ENCODE measurements around the gene TRUB1. TPM values are rescaled to one million over a fixed set of nuclear protein-coding genes. Genes with fewer than 3 reads are reported as not detected.

The TRUB1 gene
- total and polyA plus RNA-seq, 2 of the 4 experiments (the other 2 are of a cell fraction) = 9.1 to 17.9 TPM

GRCh38 chr10:114990586-114990985 lies 52.6 kb downstream of the TRUB1 start:
- no peak overlapping the region for H3K23ac ChIP-seq (ENCODE audit: low read depth, low read length)
- H2AK9ac ChIP-seq (replicated peaks; ENCODE audit: low read depth, low read length, poor library complexity) = no peak overlapping the region
- H4K8ac ChIP-seq (ENCODE audit: low read depth in 2 of 2, low read length in 2 of 2) = no peak overlapping the region
- H3K4me3 ChIP-seq (ENCODE audit: insufficient read depth, low read depth, low read length) = no peak overlapping the region
- WGBS, 2 experiments (ENCODE audit: extremely low coverage in 2 of 2, insufficient read length in 1 of 2) = 100% methylated on average over 2 of the region's 3 CpGs; no CpG with 5 or more reads in 1 of the 2 experiments
- H2AFZ ChIP-seq (replicated peaks; ENCODE audit: low read length, poor library complexity) = no peak overlapping the region
- H3K9ac ChIP-seq (ENCODE audit: low read depth, low read length) = no peak overlapping the region
- no peak overlapping the region for H2BK20ac ChIP-seq (ENCODE audit: low read depth, low read length)
- no peak overlapping the region for H2AK5ac ChIP-seq (ENCODE audit: low read depth, low read length)
- no peaks in the 10 kb centered on the region for H4K20me1 ChIP-seq (ENCODE audit: insufficient read depth, low read length)
- H3K4ac ChIP-seq (ENCODE audit: low read depth, low read length) = no peak overlapping the region
- peaks cover 0 to 3% of the 10 kb centered on the region in 2 experiments; a peak in 1 of 4 replicates for H3K79me1 ChIP-seq (ENCODE audit: low read depth in 1 of 2, low read length in 2 of 2)
- H2BK5ac ChIP-seq (ENCODE audit: low read depth, low read length, poor library complexity, severe bottlenecking) = no peak overlapping the region
- H3K18ac ChIP-seq (ENCODE audit: low read depth, low read length) = no peak overlapping the region
- no peak overlapping the region for H4K91ac ChIP-seq (ENCODE audit: insufficient read depth, low read depth, low read length)
- H2BK15ac ChIP-seq (ENCODE audit: low read depth, low read length) = no peak overlapping the region
- in situ Hi-C loops (cut with MboI; ENCODE audit: low sequenced_read_pairs) = no loop called here
- no peaks in the 10 kb centered on the region for H3K36me3 ChIP-seq (ENCODE audit: control insufficient read depth, insufficient read depth, low read length)
- CTCF ChIA-PET = no interaction called here
- DNase-seq = no peak
- no peak overlapping the region for H3K14ac ChIP-seq (replicated peaks; ENCODE audit: low read depth, low read length)
- H3K56ac ChIP-seq (ENCODE audit: extremely low read depth, insufficient read depth, low read length) = no peak overlapping the region
- intact Hi-C loops (cut with micrococcal nuclease) = loop anchor here (10.0 kb wide), 1 partner anchor 116 kb away; no protein-coding TSS in a partner anchor
- H3K27me3 ChIP-seq (ENCODE audit: control insufficient read depth, insufficient read depth, low read length) = no peaks in the 10 kb centered on the region
- H3K4me2 ChIP-seq (ENCODE audit: low read depth, low read length) = no peak overlapping the region
- peaks cover 4% of the 10 kb centered on the region for H3K9me1 ChIP-seq (ENCODE audit: insufficient read depth, low read length)
- no peak for ATAC-seq (ENCODE audit: low read depth)
- no peak for TF ChIP-seq BHLHE40 (IDR thresholded peaks at IDR 0.05; ENCODE audit: low read depth, low read length)
- no peak for TF ChIP-seq POLR2A (IDR thresholded peaks at IDR 0.05; ENCODE audit: low read depth, low read length)
- TF ChIP-seq MAFK (IDR thresholded peaks at IDR 0.05; ENCODE audit: low read depth, low read length) = no peak
- no peak for TF ChIP-seq MXI1 (IDR thresholded peaks at IDR 0.05; ENCODE audit: borderline replicate concordance, low read depth, low read length)
- no peak for TF ChIP-seq MAZ (IDR thresholded peaks at IDR 0.05; ENCODE audit: borderline replicate concordance, low read depth, low read length)
- no peak for TF ChIP-seq CEBPB (IDR thresholded peaks at IDR 0.05; ENCODE audit: low read depth, low read length)
- TF ChIP-seq ELK1 (IDR thresholded peaks at IDR 0.05; ENCODE audit: borderline replicate concordance, low read depth, low read length) = no peak
- no peak for TF ChIP-seq USF2 (IDR thresholded peaks at IDR 0.05; ENCODE audit: low read depth, low read length)
- TF ChIP-seq RFX5 (IDR thresholded peaks at IDR 0.05; ENCODE audit: low read depth, low read length) = no peak
- TF ChIP-seq CHD1 (IDR thresholded peaks at IDR 0.05; ENCODE audit: low read depth, low read length) = no peak
- no peak for TF ChIP-seq RCOR1 (IDR thresholded peaks at IDR 0.05; ENCODE audit: insufficient replicate concordance, low read length)
- no peak for TF ChIP-seq SMC3 (IDR thresholded peaks at IDR 0.05; ENCODE audit: low read depth, low read length)
- TF ChIP-seq FOS (IDR thresholded peaks at IDR 0.05; ENCODE audit: low read depth, low read length) = no peak
- TF ChIP-seq CTCF (conservative IDR thresholded peaks at IDR 0.05; ENCODE audit: low read depth, low read length) = no peak
- TF ChIP-seq RAD21 (IDR thresholded peaks at IDR 0.05; ENCODE audit: low read length) = no peak
- TF ChIP-seq NFE2L2 (IDR thresholded peaks at IDR 0.05; ENCODE audit: low read depth, low read length) = no peak
- H3K4me1 ChIP-seq (ENCODE audit: control insufficient read depth, insufficient read depth, low read length) = peaks cover 10% of the 10 kb centered on the region
- H3K9me3 ChIP-seq (ENCODE audit: control insufficient read depth, insufficient read depth, low read length) = no peaks in the 10 kb centered on the region
- no peak overlapping the region for H3K27ac ChIP-seq (ENCODE audit: insufficient read depth, low read length)
- BruUV-seq (replicated peaks) = no TSS peak
- no peak overlapping the region for H2BK120ac ChIP-seq (ENCODE audit: low read depth, low read length)
- dilution Hi-C loops (cut with HindIII; ENCODE audit: low sequenced_read_pairs, unreplicated experiment) = no loop called here
- no peak overlapping the region for H4K5ac ChIP-seq (ENCODE audit: low read depth, low read length)
- POLR2A ChIA-PET (ENCODE audit: unreplicated experiment) = no interaction called here
